DOHH2 (cell line): ENCODE measurements around the gene CADPS.

Experiments
- H3F3A ChIP-seq: fragments of 200-600 bp; sonication (generic), shearing (Covaris generic); 2 replicates; pipeline ENCODE4 v1.6.0; 2016; ENCODE audit warnings: antibody characterized with exemption, mild to moderate bottlenecking; ENCODE audit not compliant: control insufficient read depth, insufficient read depth
- H3K27ac ChIP-seq: fragments of 200-600 bp; sonication (generic); 2 replicates; pipeline ENCODE4 v1.5.1; 2014; ENCODE audit warnings: low read depth, mild to moderate bottlenecking, low read length, moderate library complexity
- H3K27me3 ChIP-seq: fragments of 200-600 bp; sonication (generic); 2 replicates; pipeline ENCODE4 v1.6.1; 2014; ENCODE audit warnings: mild to moderate bottlenecking, low read length, mixed read lengths; ENCODE audit not compliant: control insufficient read depth
- H3K36me3 ChIP-seq: fragments of 200-600 bp; sonication (generic); 2 replicates; pipeline ENCODE4 v1.6.1; 2014; ENCODE audit warnings: mild to moderate bottlenecking, low read length, moderate library complexity, mixed read lengths; ENCODE audit not compliant: control insufficient read depth
- H3K4me1 ChIP-seq: fragments of 200-600 bp; sonication (generic); 2 replicates; pipeline ENCODE4 v1.6.1; 2014; ENCODE audit warnings: mild to moderate bottlenecking, low read length, mixed read lengths; ENCODE audit not compliant: control insufficient read depth
- H3K4me2 ChIP-seq: fragments of 200-600 bp; sonication (generic); 2 replicates; pipeline ENCODE4 v1.6.0; 2014; ENCODE audit warnings: mild to moderate bottlenecking, low read length, moderate library complexity
- H3K4me3 ChIP-seq: fragments of 200-600 bp; sonication (generic); 2 replicates; pipeline ENCODE4 v1.5.1; 2014; ENCODE audit warnings: mild to moderate bottlenecking, low read length, mixed read lengths
- H3K79me2 ChIP-seq: fragments of 200-600 bp; sonication (generic); 2 replicates; pipeline ENCODE4 v1.6.1; 2014; ENCODE audit warnings: mild to moderate bottlenecking, low read length, mixed read lengths; ENCODE audit not compliant: control insufficient read depth
- H3K9me2 ChIP-seq: fragments of 200-600 bp; sonication (generic); replicated peaks from 2 replicates; pipeline ENCODE4 v1.6.1; 2014; ENCODE audit warnings: mild to moderate bottlenecking, low read length, mixed read lengths; ENCODE audit not compliant: control insufficient read depth
- H3K9me3 ChIP-seq: fragments of 200-600 bp; sonication (generic); 2 replicates; pipeline ENCODE4 v1.6.1; 2014; ENCODE audit warnings: antibody characterized with exemption, low read length, mixed read lengths; ENCODE audit not compliant: control insufficient read depth, insufficient read depth
- H4K20me1 ChIP-seq: fragments of 200-600 bp; sonication (generic); 2 replicates; pipeline ENCODE4 v1.6.0; 2014; ENCODE audit warnings: low read depth, mild to moderate bottlenecking, antibody characterized with exemption, low read length, moderate library complexity; ENCODE audit not compliant: control insufficient read depth, insufficient read depth
- EZH2phosphoT487 ChIP-seq: fragments of 200-600 bp; sonication (generic); IDR thresholded peaks from 2 replicates; pipeline ENCODE4 v1.6.1; 2017; ENCODE audit warnings: borderline replicate concordance, mild to moderate bottlenecking, antibody characterized with exemption, low read length, moderate library complexity, mixed read lengths
- TF ChIP-seq, protein P1 (sequence below): fragments of 200-600 bp; sonication (generic); IDR thresholded peaks from one replicate; pipeline ENCODE4 v1.5.1; 2014; ENCODE audit warnings: antibody characterized with exemption, mild to moderate bottlenecking, low read depth, low read length; ENCODE audit not compliant: poor library complexity, severe bottlenecking

Gene CADPS

DNA sequence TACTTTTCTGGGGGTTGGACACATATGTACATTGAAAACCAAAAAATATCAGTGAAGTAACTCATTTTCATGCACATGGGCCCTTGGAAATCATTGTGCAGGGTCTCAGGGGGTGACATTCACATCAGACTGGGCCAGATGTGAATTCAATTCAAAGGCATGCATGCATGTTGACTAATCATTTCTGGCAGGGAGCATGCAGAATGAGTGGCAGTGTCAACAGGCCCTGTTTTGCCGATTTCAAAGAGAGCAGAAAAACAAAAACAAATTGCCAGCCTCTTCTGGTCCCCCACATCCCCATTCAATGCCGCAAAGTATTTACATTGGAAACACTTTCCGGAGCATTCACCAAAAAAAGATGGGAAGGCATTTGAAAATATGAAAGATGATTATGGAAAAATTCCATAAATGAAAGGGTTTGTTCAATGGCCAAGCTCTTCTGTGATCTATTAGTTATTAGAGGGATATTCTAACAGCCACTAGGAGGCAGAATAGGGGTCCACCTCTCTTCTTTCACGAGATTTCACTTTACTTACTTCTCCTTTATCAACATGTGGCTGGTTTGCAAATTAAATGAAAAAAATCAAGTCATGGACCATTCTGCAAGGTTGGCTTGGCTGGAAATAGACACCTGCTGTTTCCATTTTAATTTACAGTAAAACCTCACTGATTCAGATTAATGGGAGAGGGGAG, 382.0 kb downstream of the CADPS start:
- H3K4me3 ChIP-seq, result peak overlapping the region; percentile 19; the same call in 1 of the 2 replicates
- no peaks in the 10 kb centered on the region for H3K9me3 ChIP-seq
- H3K4me1 ChIP-seq, result peaks cover 25% of the 10 kb centered on the region
- H3K36me3 ChIP-seq, result peaks cover 3% of the 10 kb centered on the region; the same call in 1 of the 2 replicates
- H3K4me2 ChIP-seq, result peak overlapping the region; percentile 55
- H3K27me3 ChIP-seq, result no peaks in the 10 kb centered on the region
- no peaks in the 10 kb centered on the region for H4K20me1 ChIP-seq
- no peak for TF ChIP-seq EZH2phosphoT487
- TF ChIP-seq, protein P1, sequence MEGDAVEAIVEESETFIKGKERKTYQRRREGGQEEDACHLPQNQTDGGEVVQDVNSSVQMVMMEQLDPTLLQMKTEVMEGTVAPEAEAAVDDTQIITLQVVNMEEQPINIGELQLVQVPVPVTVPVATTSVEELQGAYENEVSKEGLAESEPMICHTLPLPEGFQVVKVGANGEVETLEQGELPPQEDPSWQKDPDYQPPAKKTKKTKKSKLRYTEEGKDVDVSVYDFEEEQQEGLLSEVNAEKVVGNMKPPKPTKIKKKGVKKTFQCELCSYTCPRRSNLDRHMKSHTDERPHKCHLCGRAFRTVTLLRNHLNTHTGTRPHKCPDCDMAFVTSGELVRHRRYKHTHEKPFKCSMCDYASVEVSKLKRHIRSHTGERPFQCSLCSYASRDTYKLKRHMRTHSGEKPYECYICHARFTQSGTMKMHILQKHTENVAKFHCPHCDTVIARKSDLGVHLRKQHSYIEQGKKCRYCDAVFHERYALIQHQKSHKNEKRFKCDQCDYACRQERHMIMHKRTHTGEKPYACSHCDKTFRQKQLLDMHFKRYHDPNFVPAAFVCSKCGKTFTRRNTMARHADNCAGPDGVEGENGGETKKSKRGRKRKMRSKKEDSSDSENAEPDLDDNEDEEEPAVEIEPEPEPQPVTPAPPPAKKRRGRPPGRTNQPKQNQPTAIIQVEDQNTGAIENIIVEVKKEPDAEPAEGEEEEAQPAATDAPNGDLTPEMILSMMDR, result peak; percentile 76
- no peaks in the 10 kb centered on the region for H3K79me2 ChIP-seq
- H3F3A ChIP-seq, result 0 out of 2 replicates have a peak, but pooled peaks cover 4% of the 10 kb centered on the region
- H3K9me2 ChIP-seq, result no peaks in the 10 kb centered on the region
- H3K27ac ChIP-seq, result peak overlapping the region; percentile 26

DNA sequence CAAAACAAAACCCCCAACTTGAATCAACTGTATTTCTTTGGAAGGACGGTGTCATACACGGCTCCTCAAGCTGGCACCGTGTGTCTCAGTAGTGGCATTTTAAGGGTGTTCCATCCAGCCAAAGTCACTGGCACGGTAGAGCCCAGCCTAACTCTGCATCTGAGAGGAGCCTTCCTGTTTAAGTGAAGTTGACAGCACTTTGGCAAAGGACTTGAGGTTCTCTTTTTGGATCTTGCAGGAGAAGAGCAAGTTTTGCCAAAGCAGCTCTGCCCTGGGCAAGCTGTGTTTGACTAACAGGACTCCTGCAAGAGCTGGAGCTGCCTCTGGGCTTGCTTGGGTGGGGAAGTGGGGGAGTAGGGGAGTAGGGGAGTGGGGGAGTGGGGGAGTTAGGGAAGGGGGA, 392.3 kb downstream of the CADPS start:
- H3K9me2 ChIP-seq, result no peaks in the 10 kb centered on the region
- no peaks in the 10 kb centered on the region for H4K20me1 ChIP-seq
- no peak overlapping the region for H3K4me2 ChIP-seq
- H3K27me3 ChIP-seq, result no peaks in the 10 kb centered on the region
- peaks cover 2% of the 10 kb centered on the region; the same call in 1 of the 2 replicates for H3K36me3 ChIP-seq
- no peak overlapping the region for H3K27ac ChIP-seq
- TF ChIP-seq, protein P1, result no peak
- TF ChIP-seq EZH2phosphoT487, result no peak
- H3K4me3 ChIP-seq, result no peak overlapping the region
- H3K79me2 ChIP-seq, result no peaks in the 10 kb centered on the region
- H3F3A ChIP-seq, result no peaks in the 10 kb centered on the region
- peaks cover 15% of the 10 kb centered on the region for H3K4me1 ChIP-seq
- H3K9me3 ChIP-seq, result no peaks in the 10 kb centered on the region

- Histone ChIP-seq H3K4me3 (no peak overlapping the region), H3K4me1 (peaks cover 15% of the 10 kb centered on the region), H4K20me1 (no peaks in the 10 kb centered on the region), H3K9me2 (no peaks in the 10 kb centered on the region), H3K36me3 (peaks cover 7% of the 10 kb centered on the region; the same call in 1 of the 2 replicates), H3K27me3 (no peaks in the 10 kb centered on the region), H3F3A (no peaks in the 10 kb centered on the region), H3K79me2 (no peaks in the 10 kb centered on the region), H3K27ac (no peak overlapping the region), H3K4me2 (peak overlapping the region; percentile 40; the same call in 1 of the 2 replicates), H3K9me3 (no peaks in the 10 kb centered on the region)
- TF ChIP-seq, protein P1, result no peak
- TF ChIP-seq EZH2phosphoT487, result no peak
These were observed 393.3 kb downstream of the CADPS start for GRCh38 chr3:62481962-62482361.
